NB4 (cell line): ENCODE data around the gene SLC24A2.
"Not testable (repeated sequence)": the region's sequence is repeated elsewhere in the genome, so short reads cannot be mapped to it uniquely, and the experiment has no call there.

Experiments
- DNase-seq: peaks from one replicate; pipeline ENCODE4 v3.0.0; 2010; ENCODE audit warnings: low read depth
- H3K4me3 ChIP-seq: one replicate; pipeline ENCODE4 v1.5.1; 2011; ENCODE audit warnings: mild to moderate bottlenecking, low read depth, low read length, moderate library complexity
- MYC ChIP-seq: IDR thresholded peaks from 2 replicates; pipeline ENCODE4 v1.6.1; 2011; ENCODE audit warnings: low read depth, low read length
- POLR2A ChIP-seq: IDR thresholded peaks from 2 replicates; pipeline ENCODE4 v1.6.1; 2011; ENCODE audit warnings: mild to moderate bottlenecking; ENCODE audit not compliant: insufficient read length; ENCODE audit errors: extremely low read depth
- TF ChIP-seq, protein P1 (sequence below): IDR thresholded peaks from one replicate; pipeline ENCODE4 v1.5.1; 2012; ENCODE audit warnings: low read depth, low read length
- TF ChIP-seq, protein P2 (sequence below): IDR thresholded peaks from 2 replicates; pipeline ENCODE4 v1.6.1; 2011; ENCODE audit warnings: low read depth, low read length

Gene SLC24A2

DNA sequence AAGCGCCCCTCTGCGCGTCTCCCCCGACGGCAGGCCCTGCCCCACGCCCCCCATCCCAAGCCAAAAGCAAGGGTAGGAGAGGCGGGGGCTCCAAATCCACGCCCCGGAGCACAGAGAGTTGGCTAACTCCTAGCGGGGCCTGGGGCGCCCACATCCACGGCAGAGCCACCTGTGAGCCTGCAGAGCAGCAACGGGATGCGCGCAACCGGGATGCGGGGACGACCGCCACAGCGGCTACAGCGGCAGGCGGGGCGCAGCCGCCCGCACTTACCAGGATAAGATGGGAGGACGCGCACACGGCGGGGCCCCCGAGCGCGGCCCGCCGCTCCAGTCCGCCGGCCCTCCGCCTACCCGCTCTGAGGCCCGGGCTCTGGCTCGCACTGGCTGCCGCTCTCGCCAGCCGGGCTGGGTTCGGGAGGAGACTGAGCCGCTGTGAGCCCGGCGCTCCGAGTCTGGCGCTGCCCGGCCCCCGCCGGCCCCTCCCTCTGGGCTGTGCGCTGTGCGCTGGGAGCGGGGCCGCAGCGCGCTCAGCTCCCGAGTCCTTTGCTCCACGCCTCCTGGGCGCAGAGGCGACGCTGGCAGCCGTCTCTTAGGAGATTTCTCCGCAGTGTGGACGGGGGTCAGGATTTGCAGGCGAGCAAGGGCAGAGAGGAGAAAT, at the start of gene SLC24A2:
Gene SLC24A2 (minus strand): TSS at position 424 of the 658 bp plus-strand sequence.
- TF ChIP-seq, protein P1, sequence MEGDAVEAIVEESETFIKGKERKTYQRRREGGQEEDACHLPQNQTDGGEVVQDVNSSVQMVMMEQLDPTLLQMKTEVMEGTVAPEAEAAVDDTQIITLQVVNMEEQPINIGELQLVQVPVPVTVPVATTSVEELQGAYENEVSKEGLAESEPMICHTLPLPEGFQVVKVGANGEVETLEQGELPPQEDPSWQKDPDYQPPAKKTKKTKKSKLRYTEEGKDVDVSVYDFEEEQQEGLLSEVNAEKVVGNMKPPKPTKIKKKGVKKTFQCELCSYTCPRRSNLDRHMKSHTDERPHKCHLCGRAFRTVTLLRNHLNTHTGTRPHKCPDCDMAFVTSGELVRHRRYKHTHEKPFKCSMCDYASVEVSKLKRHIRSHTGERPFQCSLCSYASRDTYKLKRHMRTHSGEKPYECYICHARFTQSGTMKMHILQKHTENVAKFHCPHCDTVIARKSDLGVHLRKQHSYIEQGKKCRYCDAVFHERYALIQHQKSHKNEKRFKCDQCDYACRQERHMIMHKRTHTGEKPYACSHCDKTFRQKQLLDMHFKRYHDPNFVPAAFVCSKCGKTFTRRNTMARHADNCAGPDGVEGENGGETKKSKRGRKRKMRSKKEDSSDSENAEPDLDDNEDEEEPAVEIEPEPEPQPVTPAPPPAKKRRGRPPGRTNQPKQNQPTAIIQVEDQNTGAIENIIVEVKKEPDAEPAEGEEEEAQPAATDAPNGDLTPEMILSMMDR = no peak
- TF ChIP-seq POLR2A (no peak), MYC (no peak)
- TF ChIP-seq, protein P2, sequence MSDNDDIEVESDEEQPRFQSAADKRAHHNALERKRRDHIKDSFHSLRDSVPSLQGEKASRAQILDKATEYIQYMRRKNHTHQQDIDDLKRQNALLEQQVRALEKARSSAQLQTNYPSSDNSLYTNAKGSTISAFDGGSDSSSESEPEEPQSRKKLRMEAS = no peak
- no peak for DNase-seq
- H3K4me3 ChIP-seq = no peak within 1 kb of the TSS

DNA sequence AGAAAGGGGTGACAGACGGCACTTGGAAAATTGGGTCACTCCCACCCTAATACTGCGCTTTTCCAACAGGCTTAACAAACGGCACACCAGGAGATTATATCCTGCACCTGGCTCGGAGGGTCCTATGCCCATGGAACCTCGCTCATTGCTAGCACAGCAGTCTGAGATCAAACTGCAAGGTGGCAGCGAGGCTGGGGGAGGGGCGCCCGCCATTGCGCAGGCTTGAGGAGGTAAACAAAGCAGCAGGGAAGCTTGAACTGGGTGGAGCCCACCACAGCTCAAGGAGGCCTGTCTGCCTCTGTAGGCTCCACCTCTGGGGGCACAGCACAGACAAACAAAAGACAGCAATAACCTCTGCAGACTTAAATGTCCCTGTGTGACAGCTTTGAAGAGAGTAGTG, 44.5 kb upstream of the SLC24A2 start:
- DNase-seq, H3K4me3 ChIP-seq: not testable (repeated sequence)

DNA sequence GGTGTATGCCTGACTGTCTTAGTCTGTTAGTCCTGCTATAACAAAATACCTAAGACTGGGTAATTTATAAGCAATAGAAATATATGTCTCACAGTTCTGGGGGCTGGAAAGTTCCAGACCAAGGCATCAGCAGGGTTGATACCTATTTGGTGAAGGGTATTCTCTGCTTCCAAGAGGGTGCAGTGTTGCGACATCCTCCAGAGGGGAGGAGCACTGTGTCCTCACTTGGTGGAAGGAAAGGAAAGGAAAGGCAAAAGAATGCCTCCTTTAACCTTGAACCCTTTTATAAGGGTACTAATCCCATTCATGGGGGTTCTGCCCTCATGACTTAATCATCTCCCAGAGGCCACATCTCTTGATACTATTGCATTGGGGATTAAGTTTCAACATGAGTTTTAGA, 42.0 kb upstream of the SLC24A2 start:
- TF ChIP-seq POLR2A (no peak), MYC (no peak)
- TF ChIP-seq, protein P2 = no peak
- TF ChIP-seq, protein P1 = no peak
- H3K4me3 ChIP-seq = no peak overlapping the region
- DNase-seq = no peak

DNA sequence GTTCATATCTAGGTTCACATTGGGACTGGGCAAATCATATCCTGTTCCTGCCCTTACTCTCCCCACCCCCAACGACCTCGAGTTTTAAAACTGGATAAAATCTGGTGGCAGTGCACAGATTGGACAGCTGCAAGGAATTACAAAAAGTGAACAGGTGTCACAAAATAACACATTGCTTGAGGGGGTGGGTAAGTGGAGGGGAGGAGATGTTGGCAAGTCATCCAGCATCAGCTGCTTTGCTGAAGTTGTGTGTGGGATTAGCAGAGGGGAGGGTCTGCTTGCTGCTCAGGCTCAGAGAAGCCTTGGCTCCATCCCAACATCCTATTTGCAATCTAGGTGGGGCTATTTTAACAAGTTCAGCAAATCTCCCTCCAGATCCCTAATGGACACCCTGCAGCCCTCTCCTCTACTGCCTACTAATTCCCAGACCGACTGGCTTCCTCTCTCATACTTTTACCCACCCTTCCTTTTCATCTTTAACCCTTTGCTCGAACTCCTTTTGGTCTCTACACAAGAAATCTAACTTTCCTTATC, 39.8 kb upstream of the SLC24A2 start:
- H3K4me3 ChIP-seq = no peak overlapping the region
- TF ChIP-seq, protein P1 = no peak
- TF ChIP-seq MYC (no peak), POLR2A (no peak)
- TF ChIP-seq, protein P2 = no peak
- DNase-seq = no peak

DNA sequence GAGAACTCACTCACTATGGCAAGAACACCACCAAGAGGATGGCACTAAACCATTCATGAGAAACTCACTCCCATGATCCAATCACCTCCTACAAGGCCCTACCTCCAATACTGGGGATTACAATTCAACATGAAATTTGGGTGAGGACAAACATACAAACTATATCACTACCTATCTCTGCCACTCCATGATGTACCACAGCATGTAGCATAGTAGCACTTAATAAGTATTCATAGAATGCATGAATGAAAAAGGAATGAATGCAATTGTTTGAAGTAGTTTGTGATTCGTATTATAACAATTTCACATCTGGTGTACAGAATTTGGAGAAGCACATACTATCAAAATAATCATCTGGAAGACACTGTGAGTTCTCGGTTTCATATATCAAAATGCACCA, 27.9 kb upstream of the SLC24A2 start:
- H3K4me3 ChIP-seq = no peak overlapping the region
- no peak for DNase-seq
- TF ChIP-seq, protein P1 = no peak
- TF ChIP-seq MYC = no peak
- TF ChIP-seq, protein P2 = no peak
- no peak for TF ChIP-seq POLR2A

DNA sequence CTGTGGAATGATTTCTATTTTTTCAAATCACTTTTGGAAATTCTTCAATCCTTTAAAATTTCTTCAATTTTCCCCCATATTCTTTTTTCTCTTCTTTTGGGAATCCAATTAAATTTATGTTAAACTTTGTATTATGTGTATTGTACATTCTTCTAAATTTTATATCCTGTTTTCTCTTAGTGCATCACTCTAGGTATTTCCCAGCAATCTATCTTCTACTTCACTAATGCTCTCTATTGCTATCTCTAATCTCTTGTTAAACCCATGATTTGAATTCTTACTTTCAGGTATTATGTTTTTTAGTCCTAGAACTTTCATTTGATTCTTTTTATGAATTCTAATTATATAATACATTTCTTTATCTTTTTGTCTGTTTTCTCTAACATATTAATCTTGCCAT, 23.4 kb upstream of the SLC24A2 start:
- TF ChIP-seq, protein P1 = no peak
- TF ChIP-seq MYC (no peak), POLR2A (no peak)
- TF ChIP-seq, protein P2 = no peak
- H3K4me3 ChIP-seq = no peak overlapping the region
- DNase-seq = no peak
